GM19023 (cell line): ENCODE data around the gene TAP1.
"Not testable (repeated sequence)": the region's sequence is repeated elsewhere in the genome, so short reads cannot be mapped to it uniquely, and the experiment has no call there.

Source experiments
- ATAC-seq: cut with Tn5 transposase; IDR thresholded peaks from one replicate; pipeline ENCODE4 v1.9.1; 2021; ENCODE audit warnings: mild to moderate bottlenecking, moderate library complexity; ENCODE audit not compliant: unreplicated experiment

The TAP1 gene

GRCh38 chr6:32805404-32805803 lies 48.1 kb downstream of the TAP1 start:
- not testable (repeated sequence) for ATAC-seq

DNA sequence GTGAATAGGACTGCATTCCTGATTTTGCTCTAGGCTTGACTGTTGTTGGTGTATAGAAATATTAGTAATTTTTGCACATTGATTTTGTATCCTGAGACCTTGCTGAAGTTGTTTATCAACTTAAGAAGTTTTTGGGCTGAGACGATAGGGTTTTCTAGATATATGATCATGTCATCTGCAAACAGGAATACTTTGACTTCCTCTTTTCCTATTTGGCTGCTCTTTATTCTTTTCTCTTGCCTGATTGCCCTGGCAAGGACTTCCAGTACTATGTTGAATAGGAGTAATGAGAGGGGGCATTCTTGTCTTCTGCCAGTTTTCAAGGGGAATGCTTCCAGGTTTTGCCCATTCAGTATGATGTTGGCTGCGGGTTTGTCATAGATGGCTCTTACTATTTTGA lies 50.1 kb downstream of the TAP1 start:
- ATAC-seq: no peak

- no peak for ATAC-seq
Observed at GRCh38 chr6:32799740-32800139, 53.8 kb downstream of the TAP1 start.

GRCh38 chr6:32799168-32799567 lies 54.3 kb downstream of the TAP1 start:
- ATAC-seq: no peak

DNA sequence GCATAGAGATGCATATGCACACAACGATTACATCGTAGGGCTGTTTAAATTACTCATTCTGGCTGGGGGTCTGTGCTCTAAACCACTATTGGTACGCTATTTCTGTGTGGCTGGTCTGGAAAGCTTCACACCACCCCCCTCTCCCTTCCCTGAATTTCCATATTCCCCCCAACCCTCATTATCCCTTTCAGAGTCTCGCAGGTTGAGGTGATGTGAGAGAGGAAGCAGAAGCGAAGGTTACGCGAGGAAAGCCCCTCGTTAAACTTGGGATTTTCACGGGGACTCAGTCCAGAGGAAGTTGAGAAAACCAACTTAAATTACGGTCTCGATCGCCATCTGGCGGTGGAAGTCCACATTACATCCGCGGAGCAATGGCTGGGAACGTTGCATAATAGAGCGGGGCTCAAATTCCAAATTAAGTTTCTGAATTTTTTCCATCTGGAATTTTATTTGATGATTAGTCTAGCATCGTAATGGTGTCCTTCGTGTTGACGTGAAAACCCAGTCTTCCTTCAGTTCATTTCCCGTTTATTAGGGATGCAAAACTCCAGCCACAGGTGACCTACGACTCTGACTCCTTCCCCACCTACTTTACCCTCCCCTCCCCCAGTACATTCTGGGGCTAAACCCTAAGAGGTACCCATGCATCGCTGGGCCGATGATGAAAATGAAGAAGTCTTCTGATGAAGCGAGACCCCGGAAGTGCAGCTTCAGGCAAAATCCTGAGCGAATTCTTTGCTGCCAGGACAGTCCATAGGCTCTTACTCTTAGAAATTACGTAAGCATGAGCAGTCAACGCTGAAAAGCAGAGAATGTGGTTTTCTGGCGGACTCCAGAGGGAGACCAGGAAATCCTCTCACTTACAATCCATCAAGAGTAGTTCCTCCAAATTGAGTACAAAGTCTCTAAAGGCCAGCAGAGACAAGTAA lies 56.4 kb downstream of the TAP1 start:
- ATAC-seq: peak; percentile 58
